HG02623 (cell line): ENCODE results near the gene NAGS.
"Not testable (repeated sequence)": the region's sequence is repeated elsewhere in the genome, so short reads cannot be mapped to it uniquely, and the experiment has no call there.

ENCODE experiments used
- ATAC-seq: cut with Tn5 transposase; IDR thresholded peaks from one replicate; pipeline ENCODE4 v1.9.1; 2021; ENCODE audit warnings: moderate library complexity; ENCODE audit not compliant: unreplicated experiment

The NAGS gene

GRCh38 chr17:44038604-44039011 is 34.2 kb downstream of the NAGS start:
- ATAC-seq, result no peak

GRCh38 chr17:44039829-44040635 is 35.6 kb downstream of the NAGS start:
- no peak for ATAC-seq

- no peak for ATAC-seq
Observed at GRCh38 chr17:44043272-44043696, 38.9 kb downstream of the NAGS start.

GRCh38 chr17:44044071-44044470 is 39.6 kb downstream of the NAGS start:
- no peak for ATAC-seq

- ATAC-seq, result no peak
Observed at GRCh38 chr17:44045486-44045885, 41.1 kb downstream of the NAGS start.

- ATAC-seq, result not testable (repeated sequence)
Observed at GRCh38 chr17:44046893-44047292, 42.5 kb downstream of the NAGS start.

GRCh38 chr17:44049294-44050060 is 45.1 kb downstream of the NAGS start:
- no peak for ATAC-seq

GRCh38 chr17:44053125-44053872 is 48.9 kb downstream of the NAGS start:
- ATAC-seq, result no peak
